Measurements from ENCODE around the gene PPM1N. TPM values are rescaled to one million over a fixed set of nuclear protein-coding genes. Genes with fewer than 3 reads are reported as not detected.

The PPM1N gene
- total and polyA plus RNA-seq, 2 of the 13 experiments (the other 11 are each of a cell fraction or from before 2014, with no cell fraction given) = 0.31 to 1.8 TPM

DNA sequence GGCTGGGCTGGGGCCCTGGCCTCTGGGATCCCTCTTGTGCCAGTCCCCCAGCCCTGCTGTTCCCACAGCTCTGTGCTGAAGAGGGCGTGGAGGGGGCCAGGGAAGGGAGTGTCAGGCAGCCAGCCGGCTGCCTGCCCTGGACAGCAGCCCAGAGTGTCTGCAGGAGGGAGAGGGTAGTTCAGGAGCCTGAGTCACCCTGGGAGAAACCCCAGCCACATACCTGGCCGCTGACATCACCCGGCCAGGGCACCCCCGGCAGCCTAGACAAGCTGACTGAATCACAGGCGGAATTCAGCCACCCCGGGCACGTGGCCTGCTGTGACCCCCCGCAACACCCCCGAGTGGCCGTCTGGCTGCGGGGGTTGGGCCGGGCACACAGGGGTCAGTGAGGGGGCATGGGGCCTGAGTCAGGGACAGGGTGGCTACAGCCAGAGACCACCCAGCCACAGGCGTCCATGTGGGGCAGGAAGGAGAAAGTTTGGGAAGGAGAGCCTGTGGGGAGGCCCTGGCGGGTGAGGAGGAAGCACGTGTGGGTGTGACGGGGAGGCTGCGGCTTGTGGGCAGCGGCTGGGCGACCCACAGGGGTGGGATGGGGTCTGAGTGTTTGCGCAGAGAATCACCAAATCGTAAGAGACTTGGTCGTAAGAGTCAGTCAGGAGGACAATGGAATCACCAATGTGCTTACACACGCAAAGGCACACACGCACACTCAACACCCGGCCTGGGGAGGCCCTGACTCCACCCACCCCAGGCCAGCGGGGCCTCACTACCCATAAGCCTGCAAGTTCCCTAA lies 42.3 kb upstream of the PPM1N start (continued):
- TF ChIP-seq, protein P1, sequence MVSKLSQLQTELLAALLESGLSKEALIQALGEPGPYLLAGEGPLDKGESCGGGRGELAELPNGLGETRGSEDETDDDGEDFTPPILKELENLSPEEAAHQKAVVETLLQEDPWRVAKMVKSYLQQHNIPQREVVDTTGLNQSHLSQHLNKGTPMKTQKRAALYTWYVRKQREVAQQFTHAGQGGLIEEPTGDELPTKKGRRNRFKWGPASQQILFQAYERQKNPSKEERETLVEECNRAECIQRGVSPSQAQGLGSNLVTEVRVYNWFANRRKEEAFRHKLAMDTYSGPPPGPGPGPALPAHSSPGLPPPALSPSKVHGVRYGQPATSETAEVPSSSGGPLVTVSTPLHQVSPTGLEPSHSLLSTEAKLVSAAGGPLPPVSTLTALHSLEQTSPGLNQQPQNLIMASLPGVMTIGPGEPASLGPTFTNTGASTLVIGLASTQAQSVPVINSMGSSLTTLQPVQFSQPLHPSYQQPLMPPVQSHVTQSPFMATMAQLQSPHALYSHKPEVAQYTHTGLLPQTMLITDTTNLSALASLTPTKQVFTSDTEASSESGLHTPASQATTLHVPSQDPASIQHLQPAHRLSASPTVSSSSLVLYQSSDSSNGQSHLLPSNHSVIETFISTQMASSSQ (IDR thresholded peaks at IDR 0.05; ENCODE audit: low read depth) = no peak
- TF ChIP-seq, protein P1 (CRISPR knock-in tag; IDR thresholded peaks at IDR 0.05; ENCODE audit: borderline replicate concordance) = peak; percentile 41; the same call in 1 of the 2 replicates
- TF ChIP-seq RBFOX2 (IDR thresholded peaks at IDR 0.05; ENCODE audit: low read depth, low read length) (peak; percentile 54), MIXL1 (CRISPR knock-in tag; IDR thresholded peaks at IDR 0.05) (no peak), MED13 (CRISPR knock-in tag; IDR thresholded peaks at IDR 0.05) (no peak), KDM3A (CRISPR knock-in tag; IDR thresholded peaks at IDR 0.05; ENCODE audit: low read depth) (0 out of 2 replicates have a peak, but pooled peaks have one; percentile 59), ZBTB42 (CRISPR knock-in tag; IDR thresholded peaks at IDR 0.05) (no peak), ZNF776 (CRISPR knock-in tag; IDR thresholded peaks at IDR 0.05) (peak; percentile 49; the same call in 1 of the 2 replicates), ASH2L (IDR thresholded peaks at IDR 0.05; ENCODE audit: insufficient read length, low read depth, low read length) (peak; percentile 67), ZNF75D (CRISPR knock-in tag; IDR thresholded peaks at IDR 0.05; ENCODE audit: borderline replicate concordance) (no peak), ZFP90 (CRISPR knock-in tag; IDR thresholded peaks at IDR 0.05; ENCODE audit: borderline replicate concordance) (no peak), TCF12 (IDR thresholded peaks at IDR 0.05) (no peak), TCF12 (CRISPR knock-in tag; IDR thresholded peaks at IDR 0.05) (0 out of 2 replicates have a peak, but pooled peaks have one; percentile 49)
- TF ChIP-seq, protein P2, sequence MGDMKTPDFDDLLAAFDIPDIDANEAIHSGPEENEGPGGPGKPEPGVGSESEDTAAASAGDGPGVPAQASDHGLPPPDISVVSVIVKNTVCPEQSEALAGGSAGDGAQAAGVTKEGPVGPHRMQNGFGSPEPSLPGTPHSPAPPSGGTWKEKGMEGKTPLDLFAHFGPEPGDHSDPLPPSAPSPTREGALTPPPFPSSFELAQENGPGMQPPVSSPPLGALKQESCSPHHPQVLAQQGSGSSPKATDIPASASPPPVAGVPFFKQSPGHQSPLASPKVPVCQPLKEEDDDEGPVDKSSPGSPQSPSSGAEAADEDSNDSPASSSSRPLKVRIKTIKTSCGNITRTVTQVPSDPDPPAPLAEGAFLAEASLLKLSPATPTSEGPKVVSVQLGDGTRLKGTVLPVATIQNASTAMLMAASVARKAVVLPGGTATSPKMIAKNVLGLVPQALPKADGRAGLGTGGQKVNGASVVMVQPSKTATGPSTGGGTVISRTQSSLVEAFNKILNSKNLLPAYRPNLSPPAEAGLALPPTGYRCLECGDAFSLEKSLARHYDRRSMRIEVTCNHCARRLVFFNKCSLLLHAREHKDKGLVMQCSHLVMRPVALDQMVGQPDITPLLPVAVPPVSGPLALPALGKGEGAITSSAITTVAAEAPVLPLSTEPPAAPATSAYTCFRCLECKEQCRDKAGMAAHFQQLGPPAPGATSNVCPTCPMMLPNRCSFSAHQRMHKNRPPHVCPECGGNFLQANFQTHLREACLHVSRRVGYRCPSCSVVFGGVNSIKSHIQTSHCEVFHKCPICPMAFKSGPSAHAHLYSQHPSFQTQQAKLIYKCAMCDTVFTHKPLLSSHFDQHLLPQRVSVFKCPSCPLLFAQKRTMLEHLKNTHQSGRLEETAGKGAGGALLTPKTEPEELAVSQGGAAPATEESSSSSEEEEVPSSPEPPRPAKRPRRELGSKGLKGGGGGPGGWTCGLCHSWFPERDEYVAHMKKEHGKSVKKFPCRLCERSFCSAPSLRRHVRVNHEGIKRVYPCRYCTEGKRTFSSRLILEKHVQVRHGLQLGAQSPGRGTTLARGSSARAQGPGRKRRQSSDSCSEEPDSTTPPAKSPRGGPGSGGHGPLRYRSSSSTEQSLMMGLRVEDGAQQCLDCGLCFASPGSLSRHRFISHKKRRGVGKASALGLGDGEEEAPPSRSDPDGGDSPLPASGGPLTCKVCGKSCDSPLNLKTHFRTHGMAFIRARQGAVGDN (CRISPR knock-in tag; IDR thresholded peaks at IDR 0.05) = peak; percentile 91
- TF ChIP-seq, protein P3, sequence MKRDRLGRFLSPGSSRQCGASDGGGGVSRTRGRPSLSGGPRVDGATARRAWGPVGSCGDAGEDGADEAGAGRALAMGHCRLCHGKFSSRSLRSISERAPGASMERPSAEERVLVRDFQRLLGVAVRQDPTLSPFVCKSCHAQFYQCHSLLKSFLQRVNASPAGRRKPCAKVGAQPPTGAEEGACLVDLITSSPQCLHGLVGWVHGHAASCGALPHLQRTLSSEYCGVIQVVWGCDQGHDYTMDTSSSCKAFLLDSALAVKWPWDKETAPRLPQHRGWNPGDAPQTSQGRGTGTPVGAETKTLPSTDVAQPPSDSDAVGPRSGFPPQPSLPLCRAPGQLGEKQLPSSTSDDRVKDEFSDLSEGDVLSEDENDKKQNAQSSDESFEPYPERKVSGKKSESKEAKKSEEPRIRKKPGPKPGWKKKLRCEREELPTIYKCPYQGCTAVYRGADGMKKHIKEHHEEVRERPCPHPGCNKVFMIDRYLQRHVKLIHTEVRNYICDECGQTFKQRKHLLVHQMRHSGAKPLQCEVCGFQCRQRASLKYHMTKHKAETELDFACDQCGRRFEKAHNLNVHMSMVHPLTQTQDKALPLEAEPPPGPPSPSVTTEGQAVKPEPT (CRISPR knock-in tag; IDR thresholded peaks at IDR 0.05; ENCODE audit: low read depth) = no peak
- TF ChIP-seq, protein P4, sequence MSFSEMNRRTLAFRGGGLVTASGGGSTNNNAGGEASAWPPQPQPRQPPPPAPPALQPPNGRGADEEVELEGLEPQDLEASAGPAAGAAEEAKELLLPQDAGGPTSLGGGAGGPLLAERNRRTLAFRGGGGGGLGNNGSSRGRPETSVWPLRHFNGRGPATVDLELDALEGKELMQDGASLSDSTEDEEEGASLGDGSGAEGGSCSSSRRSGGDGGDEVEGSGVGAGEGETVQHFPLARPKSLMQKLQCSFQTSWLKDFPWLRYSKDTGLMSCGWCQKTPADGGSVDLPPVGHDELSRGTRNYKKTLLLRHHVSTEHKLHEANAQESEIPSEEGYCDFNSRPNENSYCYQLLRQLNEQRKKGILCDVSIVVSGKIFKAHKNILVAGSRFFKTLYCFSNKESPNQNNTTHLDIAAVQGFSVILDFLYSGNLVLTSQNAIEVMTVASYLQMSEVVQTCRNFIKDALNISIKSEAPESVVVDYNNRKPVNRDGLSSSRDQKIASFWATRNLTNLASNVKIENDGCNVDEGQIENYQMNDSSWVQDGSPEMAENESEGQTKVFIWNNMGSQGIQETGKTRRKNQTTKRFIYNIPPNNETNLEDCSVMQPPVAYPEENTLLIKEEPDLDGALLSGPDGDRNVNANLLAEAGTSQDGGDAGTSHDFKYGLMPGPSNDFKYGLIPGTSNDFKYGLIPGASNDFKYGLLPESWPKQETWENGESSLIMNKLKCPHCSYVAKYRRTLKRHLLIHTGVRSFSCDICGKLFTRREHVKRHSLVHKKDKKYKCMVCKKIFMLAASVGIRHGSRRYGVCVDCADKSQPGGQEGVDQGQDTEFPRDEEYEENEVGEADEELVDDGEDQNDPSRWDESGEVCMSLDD (CRISPR knock-in tag; IDR thresholded peaks at IDR 0.05; ENCODE audit: borderline replicate concordance) = peak; percentile 91; the same call in 1 of the 2 replicates
